Stimulated activated CD4-positive, alpha-beta T cell treated with anti-CD3 and anti-CD28 coated beads, Interleukin-2, amount 100 ng/mL, for 48 hours (primary cell): ENCODE measurements around the gene GNAZ.

ENCODE experiments used
- DNase-seq, 2 donors: peaks; one replicate each; pipeline ENCODE4 v3.0.0-alpha.2; 2020

GNAZ gene

GRCh38 chr22:23079240-23079768 lies 9.0 kb downstream of the GNAZ start:
- DNase-seq: no peak

GRCh38 chr22:23079814-23080521 lies 9.6 kb downstream of the GNAZ start:
- no peak for DNase-seq

GRCh38 chr22:23080613-23081290 lies 10.4 kb downstream of the GNAZ start:
- DNase-seq: no peak

GRCh38 chr22:23082534-23083314 lies 12.4 kb downstream of the GNAZ start:
- DNase-seq: no peak

GRCh38 chr22:23083315-23084021 lies 13.1 kb downstream of the GNAZ start:
- DNase-seq: no peak

GRCh38 chr22:23084453-23085350 lies 14.4 kb downstream of the GNAZ start:
- no peak for DNase-seq

GRCh38 chr22:23085351-23085671 lies 15.0 kb downstream of the GNAZ start:
- no peak for DNase-seq

- DNase-seq: no peak
Observed at GRCh38 chr22:23085785-23086184, 15.5 kb downstream of the GNAZ start.

- no peak for DNase-seq
Observed at GRCh38 chr22:23086263-23086662, 15.9 kb downstream of the GNAZ start.

- no peak for DNase-seq
Observed at GRCh38 chr22:23086787-23087186, 16.5 kb downstream of the GNAZ start.

- no peak for DNase-seq
Observed at GRCh38 chr22:23088199-23088604, 17.9 kb downstream of the GNAZ start.

GRCh38 chr22:23089010-23089409 lies 18.7 kb downstream of the GNAZ start:
- DNase-seq: no peak

- DNase-seq: no peak
Observed at GRCh38 chr22:23089633-23090456, 19.5 kb downstream of the GNAZ start.

- no peak for DNase-seq
Observed at GRCh38 chr22:23090457-23090835, 20.1 kb downstream of the GNAZ start.

GRCh38 chr22:23091760-23092159 lies 21.4 kb downstream of the GNAZ start:
- DNase-seq: no peak

- DNase-seq: no peak
Observed at GRCh38 chr22:23092217-23092955, 22.1 kb downstream of the GNAZ start.

- DNase-seq: no peak
Observed at GRCh38 chr22:23093051-23093788, 22.9 kb downstream of the GNAZ start.

- DNase-seq: no peak
Observed at GRCh38 chr22:23094260-23094659, 23.9 kb downstream of the GNAZ start.
